Non-pigmented ciliary epithelial cell (primary cell): ENCODE measurements around the gene UBE2C.

Source experiments
- DNase-seq: peaks from one replicate; pipeline ENCODE4 v3.0.0-alpha.2; 2010; ENCODE audit warnings: low read depth

Gene UBE2C

DNA sequence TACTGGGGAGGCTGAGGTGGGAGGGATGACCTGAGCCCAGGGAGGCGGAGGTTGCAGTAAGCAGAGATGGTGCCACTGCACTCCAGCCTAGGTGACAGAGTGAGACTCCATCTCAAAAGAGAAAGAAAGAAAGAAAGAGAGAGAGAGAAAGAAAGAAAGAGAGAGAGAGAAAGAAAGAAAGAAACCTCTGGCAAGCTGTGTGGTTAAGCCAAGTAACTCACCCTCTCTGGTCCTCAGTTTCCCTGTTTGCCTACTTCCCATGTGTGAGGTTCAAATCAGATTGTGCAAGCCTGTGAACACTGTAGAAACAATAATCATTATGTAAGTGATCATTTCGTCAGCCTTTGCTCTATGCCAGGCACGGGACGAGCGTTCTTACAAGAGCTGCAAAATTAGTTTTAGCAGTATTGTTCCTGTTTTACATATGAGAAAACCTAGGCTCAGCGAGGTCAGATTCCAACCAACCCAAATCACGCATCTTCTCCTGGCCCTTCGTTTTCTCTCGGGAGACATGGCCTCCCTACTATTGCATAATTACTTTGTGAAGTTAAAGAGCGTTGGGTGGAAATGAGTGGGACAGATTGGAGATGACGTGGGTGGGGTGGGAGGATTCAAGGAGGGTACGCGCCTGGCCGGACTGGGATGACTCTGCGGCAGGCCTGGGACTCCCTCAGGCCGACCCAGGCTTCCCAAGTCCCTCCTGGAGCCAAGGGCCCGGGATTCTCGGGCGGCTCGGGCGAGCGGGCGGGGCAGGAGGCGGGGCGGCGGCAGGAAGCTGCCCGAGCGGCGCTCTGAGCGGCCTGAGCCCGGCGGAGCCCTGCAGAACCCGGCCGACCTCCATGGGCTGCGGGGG, 20.8 kb downstream of the UBE2C start, which contains the start of gene SNX21:
Gene SNX21, plus strand, starts transcription at position 770 of the 853 bp plus-strand sequence. CDS start 121 bp downstream, outside the sequence.
- DNase-seq, result peak; percentile 60

DNA sequence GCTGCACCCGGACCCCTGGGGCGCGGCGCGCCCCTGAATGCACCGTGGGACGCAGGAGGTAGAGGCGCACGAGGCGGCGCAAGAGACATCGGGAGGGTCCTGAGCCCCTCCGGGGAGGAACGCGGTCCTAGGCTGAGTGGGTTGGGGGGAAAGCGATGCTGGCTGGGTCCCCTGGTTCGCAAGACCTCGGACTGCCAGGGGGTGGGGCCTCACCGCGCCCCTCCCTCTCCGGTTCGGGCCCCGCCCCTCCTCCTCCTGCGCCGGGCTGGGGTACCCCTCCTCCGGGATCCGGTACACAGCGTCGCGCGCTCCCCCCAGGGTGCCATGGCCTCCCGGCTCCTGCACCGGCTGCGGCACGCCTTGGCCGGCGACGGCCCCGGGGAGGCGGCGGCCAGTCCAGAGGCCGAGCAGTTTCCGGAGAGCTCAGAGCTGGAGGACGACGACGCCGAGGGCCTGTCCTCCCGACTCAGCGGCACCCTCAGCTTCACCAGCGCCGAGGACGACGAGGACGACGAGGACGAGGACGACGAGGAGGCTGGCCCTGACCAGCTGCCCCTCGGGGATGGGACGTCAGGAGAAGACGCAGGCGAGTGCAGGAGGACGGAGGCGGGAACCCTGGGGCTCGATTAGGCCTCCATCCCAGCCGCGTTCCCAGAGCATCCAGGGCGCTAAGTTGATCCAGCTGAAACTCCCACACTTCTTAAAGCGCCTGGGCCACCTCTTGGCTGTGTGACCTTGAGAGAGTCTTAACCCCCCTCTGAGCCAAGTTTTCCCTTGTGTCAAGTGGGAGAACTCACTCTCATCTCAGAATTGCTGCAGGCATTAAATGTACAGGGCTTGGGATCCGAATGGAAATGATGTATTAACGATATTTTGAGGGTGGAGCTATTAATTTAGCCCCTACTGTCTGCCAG, 21.7 kb downstream of the UBE2C start:
- no peak for DNase-seq

DNA sequence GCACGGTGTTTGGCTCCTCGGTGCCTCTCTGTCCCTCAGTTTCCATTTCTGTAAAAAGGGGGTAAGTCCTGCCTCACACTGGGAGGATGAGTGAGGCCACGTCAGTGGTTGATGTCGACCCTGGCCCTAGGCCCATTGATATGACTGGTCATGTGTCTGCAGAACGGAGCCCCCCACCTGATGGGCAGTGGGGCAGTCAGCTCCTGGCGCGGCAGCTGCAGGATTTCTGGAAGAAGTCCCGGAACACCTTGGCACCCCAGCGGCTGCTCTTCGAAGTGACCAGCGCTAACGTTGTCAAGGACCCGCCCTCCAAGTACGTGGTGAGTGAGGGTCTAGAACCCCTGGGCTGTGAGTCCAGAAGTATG, 22.3 kb downstream of the UBE2C start:
- DNase-seq, result no peak

DNA sequence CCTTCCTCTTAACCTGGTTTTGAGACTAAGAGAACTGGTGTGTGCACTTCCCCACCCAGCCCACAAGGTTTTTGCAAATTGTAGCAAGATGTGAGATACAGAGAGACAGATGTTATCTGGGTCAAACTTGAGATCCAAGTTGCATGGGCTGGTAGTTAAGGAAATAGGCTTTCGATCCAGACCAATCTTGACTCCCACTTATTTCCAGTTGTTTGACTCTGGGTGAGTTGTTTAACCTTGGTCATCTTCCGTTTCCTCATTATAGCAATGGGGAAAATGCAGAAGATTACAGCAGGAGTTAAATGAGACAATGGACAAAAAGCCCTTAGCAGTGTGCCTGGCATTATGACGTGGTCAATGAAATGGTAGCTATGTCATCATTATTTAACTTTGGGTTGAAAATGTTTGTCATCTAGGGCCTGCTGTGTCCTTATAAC, 22.9 kb downstream of the UBE2C start:
- no peak for DNase-seq

DNA sequence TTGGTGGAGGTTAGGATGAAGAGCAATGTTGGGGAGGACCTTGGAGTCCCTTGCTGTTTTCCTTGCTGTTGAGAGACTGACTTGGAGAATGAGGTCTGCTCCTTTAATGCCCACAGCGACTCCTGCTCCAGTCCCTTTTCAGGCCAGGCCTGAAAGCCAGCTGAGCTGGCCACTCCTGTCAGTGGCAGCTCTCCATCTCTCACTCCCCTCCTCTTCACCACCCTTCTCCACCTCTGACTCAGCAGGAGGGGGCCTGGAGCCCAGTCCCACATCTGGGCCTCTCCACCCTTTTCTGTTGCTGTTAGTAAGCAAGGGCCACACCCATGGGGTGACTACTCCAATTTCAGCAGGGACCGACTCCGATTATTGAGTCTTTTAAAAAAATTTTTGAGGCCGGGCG, 23.4 kb downstream of the UBE2C start:
- no peak for DNase-seq

DNA sequence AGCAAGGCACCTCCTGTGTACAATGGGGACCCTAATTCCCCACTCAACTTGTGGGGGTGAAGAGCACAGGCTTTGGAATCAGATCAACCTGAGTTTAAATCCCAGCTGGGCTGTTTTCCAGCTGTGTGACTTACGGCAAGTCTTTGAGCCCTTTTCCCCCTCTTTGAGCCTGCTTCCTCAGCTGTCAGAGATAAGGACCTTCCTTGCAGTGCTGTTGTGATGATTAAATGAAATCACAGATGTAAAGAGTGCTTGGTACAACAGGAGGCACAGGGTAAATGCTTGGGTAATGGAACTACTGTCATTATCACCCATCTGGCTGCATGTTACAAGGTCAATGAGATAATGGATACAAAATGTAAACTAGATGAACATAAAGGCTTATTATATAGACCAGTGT, 24.4 kb downstream of the UBE2C start:
- no peak for DNase-seq

DNA sequence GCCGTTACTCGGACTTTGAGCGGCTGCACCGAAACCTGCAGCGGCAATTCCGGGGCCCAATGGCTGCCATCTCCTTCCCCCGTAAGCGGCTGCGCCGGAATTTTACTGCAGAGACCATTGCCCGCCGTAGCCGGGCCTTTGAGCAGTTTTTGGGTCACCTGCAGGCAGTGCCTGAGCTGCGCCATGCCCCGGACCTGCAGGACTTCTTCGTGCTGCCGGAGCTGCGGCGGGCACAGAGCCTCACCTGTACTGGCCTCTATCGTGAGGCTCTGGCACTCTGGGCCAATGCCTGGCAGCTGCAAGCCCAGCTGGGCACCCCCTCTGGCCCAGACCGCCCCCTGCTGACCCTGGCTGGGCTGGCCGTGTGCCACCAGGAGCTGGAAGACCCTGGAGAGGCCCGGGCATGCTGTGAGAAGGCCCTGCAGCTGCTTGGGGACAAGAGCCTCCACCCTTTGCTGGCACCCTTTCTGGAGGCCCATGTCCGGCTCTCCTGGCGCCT, 28.3 kb downstream of the UBE2C start:
- no peak for DNase-seq

DNA sequence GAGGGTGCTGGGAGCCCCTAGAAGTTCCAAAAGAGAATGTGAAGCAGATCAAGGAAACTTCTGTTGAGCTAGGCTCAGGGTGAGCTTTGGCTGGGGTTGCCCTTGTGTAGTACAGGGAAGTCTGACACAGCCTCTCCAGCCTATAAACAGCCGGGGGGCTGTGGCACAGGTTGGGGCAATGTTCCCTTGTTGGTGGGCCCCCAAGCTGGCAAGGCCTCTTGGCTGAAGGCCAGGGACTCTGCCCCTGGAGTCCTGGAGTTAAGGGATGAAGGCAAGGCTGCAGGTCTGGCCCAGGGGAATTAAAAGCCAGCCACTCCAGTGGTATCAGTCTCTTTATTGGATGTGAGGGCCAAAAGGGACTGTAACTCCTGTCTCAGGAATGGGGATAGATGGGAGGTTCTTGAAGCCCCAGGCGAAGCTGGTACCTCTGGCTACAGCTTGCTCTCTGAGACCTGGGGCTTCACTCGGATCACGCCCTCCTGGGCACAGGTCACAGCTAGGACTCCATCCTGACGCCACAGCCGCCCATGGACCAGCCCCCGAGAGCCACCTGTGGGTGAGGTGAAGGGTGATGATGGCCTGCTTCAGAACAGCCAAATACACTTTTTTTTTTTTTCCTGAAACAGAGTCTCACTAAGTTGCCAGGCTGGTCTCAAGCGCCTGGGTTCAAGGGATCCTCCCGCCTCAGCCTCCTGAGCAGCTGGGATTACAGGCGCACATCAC, 29.1 kb downstream of the UBE2C start:
- DNase-seq, result no peak

DNA sequence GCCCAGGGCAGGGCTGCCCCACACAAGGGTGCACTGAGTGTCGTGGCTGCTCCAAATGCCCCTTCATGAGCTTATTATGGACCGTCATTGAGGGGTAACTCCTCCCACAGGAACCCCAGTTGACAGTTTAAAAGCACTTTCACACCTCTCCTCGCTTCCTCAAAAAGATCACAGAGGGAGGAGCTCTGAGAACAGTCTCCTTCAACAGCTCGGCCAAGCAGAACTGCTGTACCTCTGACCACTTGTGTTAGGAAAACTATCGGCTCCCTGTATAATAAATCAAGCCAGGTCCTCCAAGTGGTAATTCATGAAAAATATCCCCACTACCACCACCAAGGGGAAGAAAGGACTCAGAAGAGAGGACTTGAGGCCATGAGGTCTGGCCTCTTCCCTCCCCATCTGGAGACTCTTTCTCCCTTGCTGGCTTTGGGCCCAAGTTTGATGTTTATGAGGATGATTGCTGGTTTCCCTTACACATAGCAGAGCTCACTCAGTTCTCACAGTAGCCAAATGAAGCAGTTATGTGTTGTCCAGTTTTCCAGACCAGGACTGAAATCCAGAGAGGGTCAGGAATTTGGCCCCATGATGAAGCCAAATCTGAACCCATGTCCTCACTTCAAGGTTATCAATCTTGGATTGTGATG, 29.8 kb downstream of the UBE2C start:
- no peak for DNase-seq

DNA sequence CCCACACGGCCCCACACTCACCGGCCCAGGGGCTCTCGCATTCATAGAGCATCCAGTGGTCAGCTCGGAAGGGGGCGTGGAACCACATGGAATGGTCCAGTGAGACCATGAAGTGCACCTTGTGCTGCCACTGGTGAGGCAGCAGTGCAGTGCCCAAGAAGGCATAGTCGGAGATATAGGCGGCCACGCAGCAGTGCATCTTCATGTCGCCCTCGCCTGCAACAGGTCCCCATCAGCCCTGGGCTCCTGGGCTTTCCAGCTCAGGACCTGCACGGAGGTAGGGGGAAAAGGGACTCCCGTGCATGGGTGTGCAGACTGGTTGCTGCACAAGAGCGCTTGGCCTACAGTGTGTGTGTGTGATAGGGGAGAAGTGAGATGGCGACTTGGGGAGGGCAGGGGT, 31.1 kb downstream of the UBE2C start:
- DNase-seq, result no peak

DNA sequence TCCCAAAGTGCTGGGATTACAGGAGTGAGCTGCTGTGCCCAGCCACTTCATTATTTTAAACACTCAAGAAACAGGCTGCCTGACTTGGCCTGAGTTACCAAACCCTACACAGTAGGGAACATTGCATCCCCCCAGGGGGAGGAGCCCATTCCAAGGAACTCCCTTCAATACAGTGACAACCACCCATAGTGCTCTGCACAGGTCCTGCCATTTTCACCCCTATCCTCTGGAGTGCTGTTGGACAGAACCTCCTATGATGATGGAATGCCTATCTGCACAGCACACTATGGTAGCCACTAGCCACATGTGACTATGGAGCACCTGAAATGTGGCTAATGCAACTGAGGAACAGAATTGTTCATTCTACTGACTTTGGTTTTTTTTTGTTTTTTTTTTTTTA, 33.0 kb downstream of the UBE2C start:
- DNase-seq, result no peak

DNA sequence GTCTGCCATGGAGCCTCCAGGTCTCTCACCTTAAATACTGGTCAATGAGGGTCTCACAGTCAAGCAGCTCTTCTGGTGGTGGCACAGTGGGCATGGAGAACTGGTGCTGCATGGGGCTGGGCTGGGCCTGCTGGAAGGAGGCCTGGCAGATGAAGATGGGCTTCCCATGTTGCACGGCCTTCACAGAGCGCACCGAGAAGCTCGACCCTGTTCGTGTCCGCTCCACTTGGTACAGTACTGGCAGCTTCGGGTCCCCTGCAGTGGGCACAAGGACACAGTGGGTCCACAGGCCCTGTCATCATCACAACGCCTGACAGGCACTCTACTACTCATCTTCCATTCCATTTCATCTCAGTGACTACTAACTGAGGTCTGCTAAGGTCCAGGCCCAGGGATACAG, 36.0 kb downstream of the UBE2C start:
- no peak for DNase-seq

DNA sequence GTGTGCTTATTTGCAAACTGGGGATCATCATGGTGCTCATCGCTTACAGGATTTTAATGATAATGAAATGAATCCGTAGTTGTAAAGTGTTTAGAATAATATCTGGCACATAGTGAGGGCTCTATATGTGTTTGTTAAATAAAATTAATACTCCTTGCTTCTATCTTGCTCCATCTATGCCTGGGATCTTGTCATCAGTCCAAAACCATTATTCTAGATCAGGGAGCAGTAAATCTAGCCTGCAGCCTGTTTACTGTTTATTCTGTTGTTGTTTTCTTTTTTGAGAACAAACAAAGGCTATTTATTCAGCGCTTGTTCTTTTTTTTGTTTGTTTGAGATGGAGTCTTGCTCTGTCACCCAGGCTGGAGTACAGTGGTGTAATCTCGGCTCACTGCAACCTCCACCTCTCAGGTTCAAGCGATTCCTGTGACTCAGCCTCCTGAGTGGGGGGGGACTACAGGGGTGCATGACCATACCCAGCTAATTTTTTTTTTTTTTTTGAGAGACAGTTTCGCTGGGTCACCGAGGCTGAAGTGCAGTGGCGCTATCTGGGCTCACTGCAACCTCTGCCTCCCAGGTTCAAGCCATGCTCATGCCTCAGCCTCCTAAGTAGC, 36.6 kb downstream of the UBE2C start:
- DNase-seq, result no peak

DNA sequence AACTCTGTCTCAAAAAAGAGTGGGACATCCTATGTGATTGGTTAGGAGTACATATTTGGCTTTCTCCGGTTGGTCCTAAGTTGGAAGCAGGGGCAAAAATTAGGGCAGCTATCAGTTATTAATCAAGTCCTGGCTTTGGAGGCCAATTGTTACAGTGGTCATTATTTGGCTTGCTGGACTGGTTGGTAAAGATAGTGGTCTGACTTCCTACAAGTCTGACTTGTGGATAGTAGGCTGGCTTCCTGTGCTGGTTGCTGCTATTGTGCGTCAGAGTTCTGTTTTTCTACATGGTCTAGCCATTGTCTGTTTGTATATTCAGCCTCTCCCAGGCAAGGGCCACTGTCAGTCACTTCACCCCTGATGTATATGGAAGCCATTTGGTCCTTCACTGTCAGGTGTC, 37.8 kb downstream of the UBE2C start:
- DNase-seq, result no peak

DNA sequence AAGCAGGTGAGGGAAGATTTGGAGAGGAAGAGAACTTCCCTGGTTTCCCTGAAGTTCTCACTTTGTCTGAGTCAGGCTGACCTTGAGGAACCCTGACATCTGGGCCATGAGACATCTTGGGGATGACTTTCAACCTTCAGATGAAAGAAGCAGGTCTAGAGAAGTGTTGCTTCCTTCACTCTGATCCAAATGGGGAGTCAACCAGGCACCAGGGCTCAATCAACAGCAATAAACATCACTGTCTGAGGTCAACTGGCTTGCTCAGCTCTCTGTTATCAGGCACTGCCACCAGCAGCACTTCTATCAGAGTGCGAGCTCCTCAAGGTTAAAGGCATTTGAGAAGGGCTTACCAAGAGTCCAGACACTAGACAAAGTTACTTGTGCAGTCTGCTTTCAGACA, 38.5 kb downstream of the UBE2C start:
- no peak for DNase-seq

DNA sequence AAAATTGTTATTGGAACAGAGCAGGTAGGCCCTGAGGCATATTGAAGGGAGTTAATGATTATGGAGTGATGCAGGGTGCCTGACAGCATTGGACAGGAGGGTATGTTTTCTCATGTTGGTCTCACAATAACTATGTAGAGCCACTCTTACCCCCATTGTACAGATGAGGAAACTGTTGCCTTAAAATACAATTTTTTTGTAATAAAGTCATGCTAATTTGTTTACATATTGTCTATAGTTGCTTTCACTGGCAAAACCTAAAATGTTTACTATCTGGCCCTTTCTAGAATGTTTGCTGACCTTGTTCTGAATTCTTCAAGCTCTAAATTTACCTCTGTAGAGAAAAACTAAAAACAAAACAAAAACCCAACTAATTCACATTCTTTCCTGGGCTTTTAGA, 39.1 kb downstream of the UBE2C start:
- DNase-seq, result no peak

DNA sequence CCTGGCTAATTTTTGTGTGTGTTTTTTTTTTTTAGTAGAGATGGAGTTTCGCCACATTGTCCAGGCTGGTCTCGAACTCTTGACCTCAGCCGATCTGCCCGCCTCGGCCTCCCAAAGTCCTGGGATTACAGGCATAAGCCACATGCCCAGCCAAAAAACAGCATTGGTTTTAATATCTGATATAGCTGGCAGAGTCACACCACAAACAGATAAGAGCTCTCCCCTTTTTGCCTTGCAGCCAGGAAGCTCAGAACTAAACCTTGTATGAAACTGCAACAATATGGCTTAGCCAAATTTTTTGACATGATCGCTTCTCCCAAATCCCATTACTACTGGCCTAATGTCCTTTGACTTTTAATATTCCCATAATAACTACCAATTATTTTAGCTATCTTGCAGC, 39.9 kb downstream of the UBE2C start:
- no peak for DNase-seq

DNA sequence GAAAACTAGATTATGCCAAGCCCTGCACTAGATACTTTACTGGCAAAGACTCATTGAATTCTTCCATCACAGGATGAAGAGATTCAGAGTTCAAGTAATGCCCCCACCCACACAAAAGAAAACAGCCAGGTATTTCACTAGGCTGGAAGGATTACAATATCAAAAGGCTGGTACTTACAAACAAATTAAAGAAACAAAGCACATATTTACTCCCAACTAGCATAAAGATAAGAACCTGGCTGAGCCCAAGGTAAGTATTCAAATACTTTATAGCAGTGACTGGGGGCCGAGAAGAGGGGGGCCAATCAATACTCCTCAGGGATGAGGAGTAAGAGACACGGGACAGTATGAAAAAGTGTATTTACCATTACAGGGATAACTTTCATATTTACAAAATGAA, 41.0 kb downstream of the UBE2C start:
- DNase-seq, result no peak

DNA sequence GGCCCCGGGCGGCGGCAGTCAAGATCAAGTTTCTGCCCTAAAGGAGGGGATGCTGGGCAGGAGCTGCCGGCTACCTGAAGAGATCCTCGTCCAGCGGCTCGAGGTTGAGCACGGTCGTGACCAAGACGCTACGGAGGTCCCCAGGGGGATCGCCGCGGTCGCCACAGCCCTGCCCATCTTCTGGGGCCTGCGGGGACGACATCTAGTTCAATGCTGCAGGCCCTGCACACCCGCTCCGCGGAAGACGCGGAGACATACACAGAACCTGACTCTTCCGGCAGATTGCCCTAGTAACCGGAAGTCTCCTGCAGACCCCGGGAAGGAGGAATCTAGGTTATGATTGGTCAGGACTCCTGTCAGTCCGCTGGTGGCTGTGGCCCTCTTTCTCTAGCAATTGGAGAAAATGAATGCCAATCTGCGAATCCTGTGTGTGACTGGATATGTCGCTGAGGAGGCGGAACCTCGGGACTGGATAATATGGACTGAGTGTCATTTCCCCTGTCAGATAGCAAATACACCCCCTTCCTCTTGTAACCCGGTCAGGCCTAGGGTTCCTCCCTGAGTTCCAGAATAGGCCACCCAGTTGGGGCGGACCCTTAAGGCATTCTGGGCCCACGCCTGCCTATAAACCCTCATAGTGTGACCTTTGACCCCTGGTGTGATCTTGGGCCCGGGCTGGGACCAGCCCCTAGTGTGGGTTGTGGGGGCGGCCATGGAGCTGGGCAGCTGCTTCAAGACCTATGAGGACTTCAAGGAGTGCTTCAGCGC, 44.9 kb downstream of the UBE2C start, which contains the start of the genes ACOT8 and ZSWIM3:
Gene ACOT8, minus strand, starts transcription at position 279 of the 768 bp plus-strand sequence. Its CDS starts 77 bp downstream, at position 202.
Gene ZSWIM3, plus strand, starts transcription at position 501 of the 768 bp plus-strand sequence. Its CDS starts 212 bp downstream, at position 713.
- peak; percentile 100 for DNase-seq

DNA sequence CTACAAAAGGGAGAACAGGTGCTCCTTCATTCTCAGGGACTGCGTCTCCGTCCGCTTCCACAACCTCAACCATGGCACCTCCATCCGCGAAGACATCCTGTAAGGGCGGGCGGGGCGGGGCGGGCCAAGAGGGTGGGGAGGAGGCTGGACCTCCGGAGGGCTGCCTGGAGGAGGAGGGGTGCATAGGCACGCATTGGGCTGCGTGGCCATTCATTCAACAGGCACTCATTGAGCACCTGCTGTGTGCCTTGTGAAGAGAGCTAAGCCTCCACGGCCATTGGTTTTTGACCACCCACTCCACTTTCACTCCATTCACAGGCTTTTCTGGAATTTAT, 45.4 kb downstream of the UBE2C start:
- DNase-seq, result no peak
